GM23338 (cell line): Measurements from ENCODE around the gene SAMD10.

Experiments used
- CTCF ChIP-seq, 2 experiments: fragments of 200-600 bp in 1 of 2; sonication (generic) in 1 of 2; conservative IDR thresholded peaks; 2 replicates each; pipeline versions ENCODE4 v1.5.1 to v1.6.1; 2016 to 2017; ENCODE audit warnings: antibody characterized with exemption in 2 of 2, low read depth in 2 of 2, mild to moderate bottlenecking in 2 of 2, moderate library complexity in 1 of 2
- JUNB ChIP-seq: IDR thresholded peaks from one replicate; pipeline ENCODE4 v1.6.1; 2016; ENCODE audit warnings: antibody characterized with exemption; ENCODE audit not compliant: unreplicated experiment
- POLR2AphosphoS5 ChIP-seq: IDR thresholded peaks from 2 replicates; pipeline ENCODE4 v1.6.1; 2016; ENCODE audit warnings: antibody characterized with exemption, low read depth
- REST ChIP-seq: IDR thresholded peaks from one replicate; pipeline ENCODE4 v1.6.1; 2018; ENCODE audit warnings: antibody characterized with exemption; ENCODE audit not compliant: unreplicated experiment
- STAT1 ChIP-seq: IDR thresholded peaks from one replicate; pipeline ENCODE4 v1.6.1; 2016; ENCODE audit warnings: antibody characterized with exemption; ENCODE audit not compliant: unreplicated experiment

- TF ChIP-seq CTCF (conservative IDR thresholded peaks at IDR 0.05; ENCODE audit: low read depth in 2 of 2) (no peak), STAT1 (no peak), REST (no peak), POLR2AphosphoS5 (no peak), JUNB (no peak)
Measured at GRCh38 chr20:63972312-63973159, 6.9 kb downstream of the SAMD10 start.
